T-helper 22 cell (primary cell): Measurements from ENCODE around the gene SEC31A.
"Not testable (repeated sequence)": the region's sequence is repeated elsewhere in the genome, so short reads cannot be mapped to it uniquely, and the experiment has no call there.

Experiments
- DNase-seq: peaks from one replicate; pipeline ENCODE4 v3.0.0-alpha.2; 2020; ENCODE audit warnings: low read depth

Gene SEC31A

GRCh38 chr4:82890901-82891706 lies at the start of gene SEC31A:
Gene SEC31A, minus strand, starts transcription at chr4:82891153. Its CDS starts 9,217 bp downstream, at chr4:82881936.
- peak; percentile 94 for DNase-seq

- no peak for DNase-seq
Measured at GRCh38 chr4:82939414-82939813, 48.5 kb upstream of the SEC31A start.

GRCh38 chr4:82934441-82934840 lies 43.5 kb upstream of the SEC31A start:
- no peak for DNase-seq

GRCh38 chr4:82930848-82931755 lies 40.1 kb upstream of the SEC31A start:
- DNase-seq, result no peak

GRCh38 chr4:82921795-82922194 lies 30.8 kb upstream of the SEC31A start:
- no peak for DNase-seq

GRCh38 chr4:82919386-82919785 lies 28.4 kb upstream of the SEC31A start:
- no peak for DNase-seq

GRCh38 chr4:82918091-82918490 lies 27.1 kb upstream of the SEC31A start:
- DNase-seq, result no peak

- DNase-seq, result not testable (repeated sequence)
Measured at GRCh38 chr4:82913968-82914367, 23.0 kb upstream of the SEC31A start.

GRCh38 chr4:82913305-82913704 lies 22.4 kb upstream of the SEC31A start:
- DNase-seq, result no peak

GRCh38 chr4:82909326-82909725 lies 18.4 kb upstream of the SEC31A start:
- no peak for DNase-seq

- DNase-seq, result no peak
Measured at GRCh38 chr4:82906469-82906868, 15.5 kb upstream of the SEC31A start.

GRCh38 chr4:82905205-82905604 lies 14.3 kb upstream of the SEC31A start:
- peak; percentile 4 for DNase-seq

GRCh38 chr4:82903737-82904136 lies 12.8 kb upstream of the SEC31A start:
- no peak for DNase-seq

GRCh38 chr4:82901183-82901718 lies 10.3 kb upstream of the SEC31A start:
- DNase-seq, result no peak

- DNase-seq, result peak; percentile 99
Measured at GRCh38 chr4:82900411-82901182, 9.6 kb upstream of the SEC31A start, which contains the start of gene THAP9. Gene THAP9, plus strand, starts transcription at chr4:82900735. Its CDS starts 68 bp downstream, at chr4:82900803.

- no peak for DNase-seq
Measured at GRCh38 chr4:82900066-82900410, 9.1 kb upstream of the SEC31A start.

GRCh38 chr4:82899374-82900065 lies 8.6 kb upstream of the SEC31A start:
- DNase-seq, result no peak

- DNase-seq, result no peak
Measured at GRCh38 chr4:82898322-82899243, 7.6 kb upstream of the SEC31A start.

GRCh38 chr4:82896755-82897154 lies 5.8 kb upstream of the SEC31A start:
- no peak for DNase-seq

- no peak for DNase-seq
Measured at GRCh38 chr4:82893942-82894341, 3.0 kb upstream of the SEC31A start.
